Keratinocyte (primary cell): ENCODE data around the gene ZBTB45. TPM values are rescaled to one million over a fixed set of nuclear protein-coding genes. Genes with fewer than 3 reads are reported as not detected.
A peak's percentile ranks its signal among the peaks of the same experiment; 100 is the strongest.

Experiments used
- DNase-seq: peaks from one replicate; pipeline ENCODE4 v3.0.0-alpha.2; 2011; ENCODE audit warnings: low read depth, missing footprints, low spot score
- FAIRE-seq: peaks from 2 replicates; lab custom pipeline; 2011; peaks lifted over from hg19 to GRCh38; lab: Jason Lieb, UNC
- H2AFZ ChIP-seq: 2 replicates; pipeline ENCODE4 v1.6.0; 2012; ENCODE audit warnings: low read length, control low read depth, inconsistent platforms; ENCODE audit not compliant: control insufficient read depth
- H3K27ac ChIP-seq: 2 replicates; pipeline ENCODE4 v1.5.1; 2011; ENCODE audit warnings: low read length; ENCODE audit not compliant: control insufficient read depth, insufficient read depth
- H3K27me3 ChIP-seq: 3 replicates; pipeline ENCODE4 v1.6.0; 2011; ENCODE audit warnings: low read length; ENCODE audit not compliant: control insufficient read depth, insufficient read depth; ENCODE audit errors: extremely low read depth
- H3K36me3 ChIP-seq, 2 experiments: 2 replicates in 1 of 2; 3 replicates in 1 of 2; pipeline ENCODE4 v1.5.1; 2011; ENCODE audit warnings: low read length in 2 of 2, mild to moderate bottlenecking in 1 of 2; ENCODE audit not compliant: control insufficient read depth in 2 of 2, insufficient read depth in 2 of 2; ENCODE audit errors: extremely low read depth in 1 of 2
- H3K4me1 ChIP-seq: 3 replicates; pipeline ENCODE4 v1.5.1; 2011; ENCODE audit warnings: low read length; ENCODE audit not compliant: control insufficient read depth, insufficient read depth; ENCODE audit errors: extremely low read depth
- H3K4me2 ChIP-seq: 3 replicates; pipeline ENCODE4 v1.6.0; 2011; ENCODE audit warnings: low read depth, low read length; ENCODE audit not compliant: control insufficient read depth, insufficient read depth; ENCODE audit errors: extremely low read depth
- H3K4me3 ChIP-seq, 3 experiments: fragments of 200-600 bp in 1 of 3; sonication (generic) in 1 of 3; 2 replicates in 2 of 3; 3 replicates in 1 of 3; pipeline ENCODE4 v1.5.1; 2011 to 2016; ENCODE audit warnings: low read length in 3 of 3, mild to moderate bottlenecking in 3 of 3, control low read depth in 2 of 3, inconsistent platforms in 1 of 3, low read depth in 1 of 3, mixed read lengths in 1 of 3, mixed run types in 1 of 3, moderate library complexity in 1 of 3; ENCODE audit not compliant: control insufficient read depth in 2 of 3, insufficient read depth in 2 of 3; ENCODE audit errors: extremely low read depth in 1 of 3
- H3K79me2 ChIP-seq: 2 replicates; pipeline ENCODE4 v1.6.0; 2012; ENCODE audit warnings: low read length; ENCODE audit not compliant: control insufficient read depth, insufficient read depth
- H3K9ac ChIP-seq: 3 replicates; pipeline ENCODE4 v1.6.0; 2011; ENCODE audit warnings: low read length; ENCODE audit not compliant: control insufficient read depth, insufficient read depth; ENCODE audit errors: extremely low read depth
- H3K9me1 ChIP-seq: 3 replicates; pipeline ENCODE4 v1.6.0; 2011; ENCODE audit warnings: low read length; ENCODE audit not compliant: control insufficient read depth, insufficient read depth; ENCODE audit errors: extremely low read depth
- H3K9me3 ChIP-seq: 2 replicates; pipeline ENCODE4 v1.5.1; 2012; ENCODE audit warnings: low read depth, low read length; ENCODE audit not compliant: control insufficient read depth
- H4K20me1 ChIP-seq: 3 replicates; pipeline ENCODE4 v1.6.0; 2011; ENCODE audit warnings: low read length; ENCODE audit not compliant: control insufficient read depth, insufficient read depth; ENCODE audit errors: extremely low read depth
- CTCF ChIP-seq, 3 experiments: IDR thresholded peaks in 1 of 3; conservative IDR thresholded peaks in 1 of 3; optimal IDR thresholded peaks in 1 of 3; 2 replicates in 2 of 3; 3 replicates in 1 of 3; pipeline versions ENCODE3 to v1.5.1; 2011; ENCODE audit warnings: low read length in 3 of 3, mild to moderate bottlenecking in 3 of 3, moderate library complexity in 2 of 3, control low read depth in 1 of 3, inconsistent platforms in 1 of 3; ENCODE audit not compliant: insufficient read depth in 2 of 3; ENCODE audit errors: extremely low read depth in 1 of 3
- EZH2 ChIP-seq: IDR thresholded peaks from one replicate; pipeline ENCODE4 v1.6.1; 2012; ENCODE audit warnings: inconsistent platforms, mild to moderate bottlenecking, low read length, moderate library complexity
- dilution Hi-C: fragments of 300-500 bp; cut with MboI; formaldehyde crosslinking; loops from one replicate; pipeline ENCODE4 v1.7.0; 2020; ENCODE audit warnings: low sequenced_read_pairs; ENCODE audit not compliant: extremely low pct_ligation_motif_present
- polyA plus RNA-seq, 5 experiments: library from polyadenylated mRNA; depleted of rRNA in 3 of 5; stranded (reverse) in 3 of 5; stranded (forward) in 1 of 5; unstranded in 1 of 5; fragments of >200 nt; gene quantifications; 1 replicate in 1 of 5; 2 replicates in 3 of 5; 3 replicates in 1 of 5; pipeline versions ENCODE4 v1.2.1 to v1.2.3, GENCODE V29; 2011 to 2012; ENCODE audit warnings: missing spikeins in 2 of 5, low read depth in 1 of 5, low replicate concordance in 1 of 5

Gene ZBTB45
- polyA plus RNA-seq, 1 donor (not counting 4 experiments of a cell fraction or from before 2014, with no cell fraction given), result 3.1 TPM

DNA sequence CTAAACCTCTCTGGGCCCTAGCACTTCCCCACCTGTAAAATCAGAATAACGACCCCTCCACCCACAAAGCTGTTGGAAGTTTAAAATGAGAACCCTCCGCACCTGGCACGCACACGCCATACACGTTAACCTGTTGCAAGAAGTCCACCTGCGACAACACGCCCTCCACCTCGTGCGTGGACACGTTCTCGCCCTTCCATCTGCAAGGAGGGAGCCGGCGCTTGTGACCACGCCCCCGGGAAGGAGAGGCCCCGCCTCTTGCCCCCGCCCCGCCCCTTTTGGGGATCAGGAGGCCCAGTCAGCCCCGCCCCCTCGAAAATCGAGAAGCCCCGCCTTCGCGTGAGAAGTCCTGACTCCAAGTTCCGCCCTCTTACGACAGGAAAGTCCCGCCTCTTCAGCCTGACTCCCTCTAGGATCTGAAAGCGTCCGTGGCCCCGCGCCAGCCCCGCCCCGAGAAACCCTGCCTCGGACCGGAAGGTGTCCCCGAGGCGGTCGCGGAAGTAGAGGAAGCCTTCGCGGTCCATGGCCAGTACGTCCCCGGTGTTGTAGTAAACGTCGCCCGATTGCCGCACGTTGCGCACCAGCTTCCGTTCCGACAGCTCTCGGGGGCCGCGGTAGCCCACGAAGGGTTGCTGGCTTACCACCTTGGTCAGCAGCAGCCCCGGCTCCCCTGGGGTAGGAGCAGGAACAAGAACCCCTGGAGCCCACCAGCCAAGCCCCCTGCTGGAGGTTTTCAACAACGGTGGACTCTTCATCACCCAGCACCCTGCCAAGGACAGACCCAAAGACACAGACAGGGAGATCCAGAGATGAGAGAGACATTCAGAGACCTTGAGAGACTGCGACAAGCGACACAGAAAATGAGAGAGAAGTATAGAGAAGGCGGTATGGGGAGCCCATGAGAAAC lies 20.3 kb downstream of the ZBTB45 start:
- no peaks in the 10 kb centered on the region for H4K20me1 ChIP-seq
- H3K9ac ChIP-seq, result peak overlapping the region; percentile 79
- peak overlapping the region; percentile 46 for H3K27ac ChIP-seq
- no peaks in the 10 kb centered on the region for H3K9me1 ChIP-seq
- H3K4me2 ChIP-seq, result peak overlapping the region; percentile 84
- DNase-seq (peak; percentile 95), FAIRE-seq (peak; percentile 67)
- peaks cover 12% of the 10 kb centered on the region for H3K4me1 ChIP-seq
- no peaks in the 10 kb centered on the region for H3K79me2 ChIP-seq
- no peaks in the 10 kb centered on the region for H3K9me3 ChIP-seq
- peak overlapping the region; percentile 56 to 68 (median 62) for H3K4me3 ChIP-seq
- H3K36me3 ChIP-seq, result no peaks in the 10 kb centered on the region
- no peaks in the 10 kb centered on the region for H3K27me3 ChIP-seq
- H2AFZ ChIP-seq, result peak overlapping the region; percentile 95
- TF ChIP-seq EZH2, result no peak
- peak in 2 of 3 experiments; percentile 12 to 36 for TF ChIP-seq CTCF (optimal IDR thresholded peaks at IDR 0.05 in 1 of 3, IDR thresholded peaks at IDR 0.05 in 1 of 3, conservative IDR thresholded peaks at IDR 0.05 in 1 of 3; ENCODE audit: extremely low read depth in 1 of 3, insufficient read depth in 2 of 3, low read length in 3 of 3)
- dilution Hi-C loops, result no loop called here

DNA sequence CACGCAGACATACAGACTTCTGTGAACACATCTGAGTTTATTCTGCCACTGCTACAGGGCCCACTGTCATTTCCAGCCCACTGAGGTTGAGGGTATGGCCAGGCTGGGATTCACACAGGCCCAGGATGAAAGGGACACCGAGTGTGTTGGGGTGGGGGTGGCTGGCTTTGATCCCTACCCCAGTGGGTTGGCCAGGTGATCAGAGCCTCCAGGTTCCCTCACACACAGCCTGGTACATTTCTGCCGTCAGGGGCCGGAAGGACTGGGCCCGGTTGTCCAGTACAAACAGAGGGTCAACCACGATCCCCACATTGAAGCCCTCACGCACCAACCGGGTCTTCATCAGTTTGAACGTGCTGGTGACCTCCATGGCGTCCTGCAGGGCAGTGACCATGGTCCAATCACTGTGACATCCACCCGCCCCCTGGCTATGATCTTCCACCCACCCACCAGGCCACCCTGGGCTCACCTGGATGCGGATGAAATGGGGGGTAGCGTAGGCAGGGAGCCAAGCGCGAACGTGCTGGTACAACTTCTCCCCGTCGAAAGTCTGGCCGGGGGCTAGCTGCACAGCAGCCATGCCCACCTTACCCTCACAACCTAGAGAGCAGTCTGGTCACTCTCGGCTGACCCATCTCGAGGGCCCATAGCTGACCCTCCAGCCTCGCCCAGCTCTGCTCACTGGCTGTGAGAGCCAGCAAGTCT lies 21.1 kb downstream of the ZBTB45 start:
- Histone ChIP-seq H3K4me2 (peak overlapping the region; percentile 78), H3K9me3 (no peaks in the 10 kb centered on the region), H3K9ac (peak overlapping the region; percentile 61), H3K36me3 (no peaks in the 10 kb centered on the region), H4K20me1 (no peaks in the 10 kb centered on the region), H3K27ac (peak overlapping the region; percentile 6), H3K27me3 (no peaks in the 10 kb centered on the region), H2AFZ (peak overlapping the region; percentile 91), H3K4me3 (peak overlapping the region; percentile 44 to 62 (median 57)), H3K4me1 (peaks cover 12% of the 10 kb centered on the region), H3K9me1 (no peaks in the 10 kb centered on the region), H3K79me2 (no peaks in the 10 kb centered on the region)
- DNase-seq (no peak), FAIRE-seq (no peak)
- TF ChIP-seq EZH2 (no peak), CTCF (optimal IDR thresholded peaks at IDR 0.05 in 1 of 3, IDR thresholded peaks at IDR 0.05 in 1 of 3, conservative IDR thresholded peaks at IDR 0.05 in 1 of 3; ENCODE audit: extremely low read depth in 1 of 3, insufficient read depth in 2 of 3, low read length in 3 of 3) (no peak)
- dilution Hi-C loops, result no loop called here
